ENCODE results near the gene METTL8. TPM values are rescaled to one million over a fixed set of nuclear protein-coding genes. Genes with fewer than 3 reads are reported as not detected.

METTL8 gene
- total RNA-seq, 2 donors from 2014 or later = 7.6 to 16.3 TPM

GRCh38 chr2:171475979-171476378 is 42.2 kb upstream of the METTL8 start:
- no peak for TF ChIP-seq CTCF (IDR thresholded peaks at IDR 0.05)
- Histone ChIP-seq H3K9me3 (no peaks in the 10 kb centered on the region), H3K27ac (no peak overlapping the region), H3K36me3 (peaks cover 32% of the 10 kb centered on the region), H3K27me3 (no peaks in the 10 kb centered on the region), H3K4me1 (no peaks in the 10 kb centered on the region), H3K4me3 (no peak overlapping the region)
- no peak for DNase-seq (ENCODE audit: low spot score)

DNA sequence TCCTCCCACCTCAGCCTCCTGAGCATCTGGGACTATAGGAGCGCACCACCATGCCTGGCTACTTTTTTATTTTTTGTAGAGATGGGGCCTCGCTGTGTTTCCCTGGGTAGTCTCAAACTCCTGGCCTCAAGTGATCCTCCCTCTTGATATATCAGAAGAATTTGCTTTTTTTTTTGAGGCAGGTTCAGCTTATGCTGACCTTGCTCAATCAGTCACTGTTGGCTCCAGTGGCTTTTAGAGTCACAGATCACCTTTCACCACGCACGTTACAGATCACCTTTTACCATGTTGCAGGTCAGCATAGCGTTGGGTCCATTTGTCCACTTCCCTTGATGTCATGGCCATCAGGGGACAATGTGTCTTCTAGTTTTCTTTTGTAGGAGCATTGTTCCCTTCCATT is 36.3 kb upstream of the METTL8 start:
- no peaks in the 10 kb centered on the region for H3K4me1 ChIP-seq
- no peaks in the 10 kb centered on the region for H3K27me3 ChIP-seq
- no peak for TF ChIP-seq CTCF (IDR thresholded peaks at IDR 0.05)
- no peak for DNase-seq (ENCODE audit: low spot score)
- H3K4me3 ChIP-seq = no peak overlapping the region
- peaks cover 50% of the 10 kb centered on the region for H3K36me3 ChIP-seq
- H3K9me3 ChIP-seq = no peaks in the 10 kb centered on the region
- H3K27ac ChIP-seq = no peak overlapping the region

GRCh38 chr2:171469176-171469575 is 35.4 kb upstream of the METTL8 start:
- no peaks in the 10 kb centered on the region for H3K4me1 ChIP-seq
- no peak for TF ChIP-seq CTCF (IDR thresholded peaks at IDR 0.05)
- H3K27me3 ChIP-seq = no peaks in the 10 kb centered on the region
- H3K4me3 ChIP-seq = no peak overlapping the region
- no peaks in the 10 kb centered on the region for H3K9me3 ChIP-seq
- peaks cover 40% of the 10 kb centered on the region for H3K36me3 ChIP-seq
- DNase-seq (ENCODE audit: low spot score) = no peak
- H3K27ac ChIP-seq = no peak overlapping the region

DNA sequence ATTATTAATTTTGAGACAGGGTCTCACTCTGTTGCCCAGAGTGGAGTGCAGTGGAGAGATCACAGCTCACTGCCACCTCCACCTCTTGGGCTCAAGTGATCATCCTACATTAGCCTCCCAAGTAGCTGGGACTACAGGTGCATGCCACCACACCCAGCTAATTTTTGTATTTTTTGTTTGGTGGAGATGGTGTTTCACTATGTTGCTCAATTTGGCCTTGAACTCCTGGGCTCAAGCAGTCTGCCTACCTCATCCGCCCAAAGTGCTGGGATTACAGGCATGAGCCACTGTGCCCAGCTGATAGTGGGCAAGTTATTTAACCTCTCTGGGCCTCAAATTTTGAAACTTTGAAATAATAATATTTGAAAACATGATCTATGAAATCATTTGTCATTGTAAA is 26.7 kb upstream of the METTL8 start:
- H3K9me3 ChIP-seq = no peaks in the 10 kb centered on the region
- no peaks in the 10 kb centered on the region for H3K4me1 ChIP-seq
- no peak for DNase-seq (ENCODE audit: low spot score)
- H3K27me3 ChIP-seq = no peaks in the 10 kb centered on the region
- TF ChIP-seq CTCF (IDR thresholded peaks at IDR 0.05) = no peak
- no peak overlapping the region for H3K27ac ChIP-seq
- no peak overlapping the region for H3K4me3 ChIP-seq
- peaks cover 19% of the 10 kb centered on the region for H3K36me3 ChIP-seq

- H3K27me3 ChIP-seq = no peaks in the 10 kb centered on the region
- H3K36me3 ChIP-seq = peaks cover 19% of the 10 kb centered on the region
- H3K4me1 ChIP-seq = no peaks in the 10 kb centered on the region
- DNase-seq (ENCODE audit: low spot score) = no peak
- no peak overlapping the region for H3K27ac ChIP-seq
- TF ChIP-seq CTCF (IDR thresholded peaks at IDR 0.05) = no peak
- H3K9me3 ChIP-seq = no peaks in the 10 kb centered on the region
- no peak overlapping the region for H3K4me3 ChIP-seq
Measured at GRCh38 chr2:171459498-171459897, 25.7 kb upstream of the METTL8 start.

DNA sequence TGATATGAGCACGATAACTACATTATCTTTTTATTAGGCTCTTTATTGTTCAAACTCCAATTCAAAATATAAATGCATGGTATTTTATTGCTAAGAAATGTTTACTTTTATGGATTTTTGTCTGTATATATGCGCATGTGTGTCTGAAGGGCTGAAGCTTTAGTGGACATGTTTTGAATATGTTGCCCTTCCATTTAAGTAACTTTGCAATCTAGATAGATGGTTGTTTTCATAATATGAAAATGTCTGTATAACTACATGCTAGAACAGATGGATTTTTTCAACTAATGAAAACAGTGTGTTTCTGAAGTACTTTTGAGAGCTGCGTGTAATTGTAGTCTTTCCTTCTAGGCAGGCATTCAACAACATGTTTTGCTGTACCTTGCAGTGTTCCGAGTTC is 19.0 kb upstream of the METTL8 start:
- Histone ChIP-seq H3K4me1 (no peaks in the 10 kb centered on the region), H3K27ac (no peak overlapping the region), H3K9me3 (no peaks in the 10 kb centered on the region), H3K27me3 (no peaks in the 10 kb centered on the region), H3K36me3 (peaks cover 46% of the 10 kb centered on the region), H3K4me3 (no peak overlapping the region)
- DNase-seq (ENCODE audit: low spot score) = no peak
- no peak for TF ChIP-seq CTCF (IDR thresholded peaks at IDR 0.05)

All from right atrium auricular region (tissue), 2 donors.